Measurements from ENCODE around the gene FAM81A. TPM values are rescaled to one million over a fixed set of nuclear protein-coding genes. Genes with fewer than 3 reads are reported as not detected.

Gene FAM81A
- total and polyA plus RNA-seq, 10 donors, result 0.77 to 3.0 (median 2.1) TPM

GRCh38 chr15:59538494-59538893 is 100.5 kb downstream of the FAM81A start:
- no peaks in the 10 kb centered on the region for H3K27me3 ChIP-seq (replicated peaks in 1 of 7)
- no peaks in the 10 kb centered on the region for H3K36me3 ChIP-seq
- intact Hi-C loops (cut with DNase I; ENCODE audit: low total_unique reads), result no loop called here
- TF ChIP-seq POLR2AphosphoS5 (IDR thresholded peaks at IDR 0.05) (no peak), CTCF (IDR thresholded peaks at IDR 0.05 in 8 of 11, conservative IDR thresholded peaks at IDR 0.05 in 3 of 11) (no peak), POLR2A (IDR thresholded peaks at IDR 0.05) (no peak)
- WGBS, 5 donors, result 84 to 93% (median 90%) methylated on average over 3 of the region's 3 CpGs
- no peak overlapping the region for H3K27ac ChIP-seq
- no peak overlapping the region for H3K4me3 ChIP-seq
- no peaks in the 10 kb centered on the region for H3K9me3 ChIP-seq
- peaks cover under 1 to 5% (median 2%) of the 10 kb centered on the region in 6 donors for H3K4me1 ChIP-seq
- no peak for DNase-seq

- 67 to 85% methylated on average over 3 of the region's 3 CpGs; no CpG with 5 or more reads in 3 of the 5 donors for WGBS, 5 donors
- Histone ChIP-seq H3K27me3 (replicated peaks in 1 of 7) (no peaks in the 10 kb centered on the region), H3K36me3 (no peaks in the 10 kb centered on the region), H3K27ac (no peak overlapping the region), H3K4me3 (no peak overlapping the region), H3K9me3 (no peaks in the 10 kb centered on the region), H3K4me1 (peaks cover 3 to 14% (median 9%) of the 10 kb centered on the region in 6 donors)
- intact Hi-C loops (cut with DNase I; ENCODE audit: low total_unique reads), result no loop called here
- DNase-seq, result no peak
- TF ChIP-seq CTCF (IDR thresholded peaks at IDR 0.05 in 8 of 11, conservative IDR thresholded peaks at IDR 0.05 in 3 of 11), result no peak
- TF ChIP-seq POLR2AphosphoS5 (IDR thresholded peaks at IDR 0.05), result no peak
- no peak for TF ChIP-seq POLR2A (IDR thresholded peaks at IDR 0.05)
Observed at GRCh38 chr15:59539799-59540198, 101.8 kb downstream of the FAM81A start.

- H3K27ac ChIP-seq, result no peak overlapping the region
- H3K4me1 ChIP-seq, result peaks cover 3 to 14% (median 9%) of the 10 kb centered on the region in 6 donors
- intact Hi-C loops (cut with DNase I; ENCODE audit: low total_unique reads), result no loop called here
- 83 to 93% (median 88%) methylated on average over 3 of the region's 3 CpGs for whole genome bisulfite sequencing, 5 donors
- no peaks in the 10 kb centered on the region for H3K36me3 ChIP-seq
- H3K9me3 ChIP-seq, result no peaks in the 10 kb centered on the region
- no peaks in the 10 kb centered on the region for H3K27me3 ChIP-seq (replicated peaks in 1 of 7)
- H3K4me3 ChIP-seq, result no peak overlapping the region
- no peak for TF ChIP-seq POLR2A (IDR thresholded peaks at IDR 0.05)
- TF ChIP-seq CTCF (IDR thresholded peaks at IDR 0.05 in 8 of 11, conservative IDR thresholded peaks at IDR 0.05 in 3 of 11), result no peak
- no peak for TF ChIP-seq POLR2AphosphoS5 (IDR thresholded peaks at IDR 0.05)
- DNase-seq, result no peak
Observed at GRCh38 chr15:59540654-59541053, 102.7 kb downstream of the FAM81A start.

- no peaks in the 10 kb centered on the region for H3K9me3 ChIP-seq
- TF ChIP-seq POLR2A (IDR thresholded peaks at IDR 0.05) (no peak), CTCF (IDR thresholded peaks at IDR 0.05 in 8 of 11, conservative IDR thresholded peaks at IDR 0.05 in 3 of 11) (no peak), POLR2AphosphoS5 (IDR thresholded peaks at IDR 0.05) (no peak)
- no peak for DNase-seq
- intact Hi-C loops (cut with DNase I; ENCODE audit: low total_unique reads), result no loop called here
- WGBS, 5 donors, result 79 to 86% (median 83%) methylated on average over 6 to 8 of the region's 8 CpGs
- H3K4me3 ChIP-seq, result no peak overlapping the region
- H3K27me3 ChIP-seq (replicated peaks in 1 of 7), result no peaks in the 10 kb centered on the region
- H3K27ac ChIP-seq, result no peak overlapping the region
- peaks cover 3 to 14% (median 9%) of the 10 kb centered on the region in 6 donors for H3K4me1 ChIP-seq
- no peaks in the 10 kb centered on the region for H3K36me3 ChIP-seq
Observed at GRCh38 chr15:59541750-59542149, 103.8 kb downstream of the FAM81A start.
